Neutrophil (primary cell): ENCODE data around the gene TBL1XR1.

Source experiments
- H3K27ac ChIP-seq: fragments of 200-600 bp; sonication (generic); 2 replicates; pipeline ENCODE4 v1.5.1; 2016; ENCODE audit warnings: mild to moderate bottlenecking, moderate library complexity
- H3K27me3 ChIP-seq: fragments of 200-600 bp; sonication (generic); 2 replicates; pipeline ENCODE4 v1.6.0; 2016; ENCODE audit warnings: mild to moderate bottlenecking
- H3K36me3 ChIP-seq: fragments of 200-600 bp; sonication (generic); 2 replicates; pipeline ENCODE4 v1.5.1; 2017
- H3K4me1 ChIP-seq, 2 experiments: fragments of 200-600 bp in 1 of 2; sonication (generic) in 1 of 2; 1 replicate in 1 of 2; 2 replicates in 1 of 2; pipeline versions ENCODE4 v1.5.1 to v1.6.1; 2013 to 2016; ENCODE audit warnings: low read depth in 1 of 2, low read length in 1 of 2, mild to moderate bottlenecking in 1 of 2, moderate library complexity in 1 of 2; ENCODE audit not compliant: control insufficient read depth in 1 of 2, insufficient read depth in 1 of 2
- H3K4me3 ChIP-seq, 2 experiments: fragments of 200-600 bp in 1 of 2; sonication (generic) in 1 of 2; 1 replicate in 1 of 2; 2 replicates in 1 of 2; pipeline ENCODE4 v1.5.1; 2013 to 2016; ENCODE audit warnings: low read depth in 1 of 2, low read length in 1 of 2, mild to moderate bottlenecking in 1 of 2, moderate library complexity in 1 of 2
- H3K9me3 ChIP-seq: fragments of 200-600 bp; sonication (generic); 2 replicates; pipeline ENCODE4 v1.5.1; 2016
- CTCF ChIP-seq: fragments of 200-600 bp; sonication (generic); IDR thresholded peaks from 2 replicates; pipeline ENCODE4 v1.5.1; 2016; ENCODE audit warnings: antibody characterized with exemption

The TBL1XR1 gene

GRCh38 chr3:177126015-177126773, 71.1 kb downstream of the TBL1XR1 start:
- Histone ChIP-seq H3K9me3 (no peaks in the 10 kb centered on the region), H3K27me3 (no peaks in the 10 kb centered on the region), H3K27ac (no peak overlapping the region), H3K4me3 (no peak overlapping the region), H3K4me1 (peaks cover 26 to 50% of the 10 kb centered on the region in 2 experiments), H3K36me3 (no peaks in the 10 kb centered on the region)
- TF ChIP-seq CTCF = no peak

- no peaks in the 10 kb centered on the region for H3K9me3 ChIP-seq
- no peak for TF ChIP-seq CTCF
- peaks cover 26 to 50% of the 10 kb centered on the region in 2 experiments for H3K4me1 ChIP-seq
- H3K36me3 ChIP-seq = no peaks in the 10 kb centered on the region
- H3K4me3 ChIP-seq = no peak overlapping the region
- H3K27ac ChIP-seq = no peak overlapping the region
- H3K27me3 ChIP-seq = no peaks in the 10 kb centered on the region
Measured at GRCh38 chr3:177124882-177125281, 72.4 kb downstream of the TBL1XR1 start.

GRCh38 chr3:177123822-177124221, 73.5 kb downstream of the TBL1XR1 start:
- no peak overlapping the region for H3K27ac ChIP-seq
- H3K9me3 ChIP-seq = no peaks in the 10 kb centered on the region
- no peak for TF ChIP-seq CTCF
- H3K4me3 ChIP-seq = no peak overlapping the region
- H3K36me3 ChIP-seq = no peaks in the 10 kb centered on the region
- no peaks in the 10 kb centered on the region for H3K27me3 ChIP-seq
- peaks cover 16 to 41% of the 10 kb centered on the region in 2 experiments for H3K4me1 ChIP-seq

- H3K9me3 ChIP-seq = no peaks in the 10 kb centered on the region
- TF ChIP-seq CTCF = no peak
Measured at GRCh38 chr3:177122183-177122856, 75.0 kb downstream of the TBL1XR1 start.

GRCh38 chr3:177119829-177120228, 77.5 kb downstream of the TBL1XR1 start:
- no peaks in the 10 kb centered on the region for H3K27me3 ChIP-seq
- TF ChIP-seq CTCF = no peak
- H3K9me3 ChIP-seq = no peaks in the 10 kb centered on the region
- H3K4me3 ChIP-seq = no peak overlapping the region
- no peaks in the 10 kb centered on the region for H3K36me3 ChIP-seq
- H3K27ac ChIP-seq = no peak overlapping the region
- peaks cover 3 to 20% of the 10 kb centered on the region in 2 experiments for H3K4me1 ChIP-seq

More at GRCh38 chr3:177122183-177122856, 75.0 kb downstream of the TBL1XR1 start:
- Histone ChIP-seq H3K27me3 (no peaks in the 10 kb centered on the region), H3K36me3 (no peaks in the 10 kb centered on the region), H3K27ac (no peak overlapping the region), H3K4me1 (peaks cover under 1 to 26% of the 10 kb centered on the region in 2 experiments), H3K4me3 (no peak overlapping the region)
